ENCODE results near the gene SWSAP1. TPM values are rescaled to one million over a fixed set of nuclear protein-coding genes. Genes with fewer than 3 reads are reported as not detected.

SWSAP1 gene
- total and polyA plus RNA-seq, 2 of the 8 experiments (the other 6 are each of a cell fraction or from before 2014, with no cell fraction given), result 3.1 to 5.2 TPM

DNA sequence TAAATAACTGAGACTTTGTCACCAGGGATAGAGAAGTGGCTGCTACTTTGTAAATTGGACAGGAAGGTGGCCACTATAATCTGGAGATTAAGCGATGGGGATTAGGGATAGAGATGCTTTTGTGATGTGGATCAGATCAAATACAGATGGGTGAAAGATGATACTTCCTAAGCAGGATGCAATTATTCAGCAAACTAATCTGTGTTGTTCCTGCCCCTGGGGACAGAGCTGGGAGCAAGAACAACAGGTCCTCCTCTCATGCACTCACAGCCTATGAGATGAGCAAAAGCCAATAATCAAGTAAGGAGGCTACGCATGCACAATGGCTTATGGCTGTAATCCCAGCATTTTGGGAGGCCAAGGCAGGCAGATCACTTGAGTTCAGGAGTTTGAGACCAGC lies 40.1 kb downstream of the SWSAP1 start:
- no peak overlapping the region for H4K5ac ChIP-seq (ENCODE audit: insufficient read length, low read depth, low read length)
- POLR2A ChIA-PET (ENCODE audit: partially characterized antibody), result no interaction called here
- no peaks in the 10 kb centered on the region; a peak in 1 of 7 replicates for H3K27me3 ChIP-seq (replicated peaks in 1 of 4; ENCODE audit: control insufficient read depth in 3 of 4, extremely low read depth in 1 of 4, insufficient read depth in 3 of 4, low read length in 3 of 4)
- H4K20me1 ChIP-seq (replicated peaks in 1 of 2; ENCODE audit: control insufficient read depth in 1 of 2, insufficient read depth in 2 of 2, low read length in 2 of 2), result peaks cover 0 to 2% of the 10 kb centered on the region in 2 experiments
- no peak overlapping the region for H2BK5ac ChIP-seq (ENCODE audit: low read depth, low read length)
- no peak overlapping the region for H2BK120ac ChIP-seq (replicated peaks; ENCODE audit: low read depth, low read length)
- no peak overlapping the region for H2BK12ac ChIP-seq (ENCODE audit: low read depth, low read length)
- H3K18ac ChIP-seq (ENCODE audit: extremely low read depth, low read length), result no peak overlapping the region
- no peak overlapping the region for H4K91ac ChIP-seq (replicated peaks; ENCODE audit: insufficient read length, low read length)
- H3K79me2 ChIP-seq (ENCODE audit: control insufficient read depth in 1 of 2, insufficient read depth in 2 of 2, low read length in 2 of 2), result no peaks in the 10 kb centered on the region
- no peak overlapping the region for H4K8ac ChIP-seq (ENCODE audit: extremely low read depth, insufficient read depth, low read length)
- H3K4ac ChIP-seq (replicated peaks; ENCODE audit: insufficient read length, low read depth, low read length), result no peak overlapping the region
- no peak overlapping the region for H3K14ac ChIP-seq (ENCODE audit: insufficient read length)
- FAIRE-seq (no peak), DNase-seq (ENCODE audit: low read depth in 1 of 2, low spot score in 2 of 2) (no peak)
- peaks cover 14% of the 10 kb centered on the region; the same call in 1 of the 2 replicates for H3K23me2 ChIP-seq (ENCODE audit: low read depth, low read length)
- H3K4me2 ChIP-seq (ENCODE audit: insufficient read depth in 1 of 2, low read depth in 2 of 2, low read length in 2 of 2), result no peak overlapping the region
- H2BK15ac ChIP-seq (ENCODE audit: low read length), result no peak overlapping the region
- no peak overlapping the region for H3K4me3 ChIP-seq (ENCODE audit: extremely low read depth in 1 of 4, insufficient read depth in 2 of 4, low read depth in 3 of 4, low read length in 4 of 4)
- no peaks in the 10 kb centered on the region for H3K9me3 ChIP-seq (ENCODE audit: insufficient read depth in 2 of 2, low read depth in 1 of 2, low read length in 1 of 2)
- H2AFZ ChIP-seq (ENCODE audit: low read length), result no peak overlapping the region
- TF ChIP-seq KDM4A (IDR thresholded peaks at IDR 0.05; ENCODE audit: low read depth, low read length, severe bottlenecking), result no peak
- no peak for TF ChIP-seq RXRA (IDR thresholded peaks at IDR 0.05; ENCODE audit: insufficient read depth, low read depth, low read length)
- TF ChIP-seq HDAC6 (IDR thresholded peaks at IDR 0.05; ENCODE audit: low read depth, low read length), result no peak
- TF ChIP-seq SAP30 (IDR thresholded peaks at IDR 0.05; ENCODE audit: insufficient read depth, insufficient replicate concordance, low read length), result no peak
- no peak for TF ChIP-seq CHD1 (IDR thresholded peaks at IDR 0.05; ENCODE audit: low read depth, low read length)
- no peak for TF ChIP-seq PHF8 (conservative IDR thresholded peaks at IDR 0.05; ENCODE audit: low read depth, low read length)
- peaks cover 2% of the 10 kb centered on the region; the same call in 1 of the 2 replicates for H3K79me1 ChIP-seq (ENCODE audit: low read depth, low read length)
- peaks cover 0 to 6% (median 0%) of the 10 kb centered on the region in 4 experiments; a peak in 1 of 7 replicates for H3K4me1 ChIP-seq (replicated peaks in 1 of 4; ENCODE audit: control insufficient read depth in 3 of 4, insufficient read depth in 4 of 4, low read length in 3 of 4)
- peaks cover 0 to 3% (median 1%) of the 10 kb centered on the region in 4 experiments; a peak in 3 of 8 replicates for H3K36me3 ChIP-seq (ENCODE audit: control insufficient read depth in 2 of 4, insufficient read depth in 4 of 4, low read length in 3 of 4)
- no peak overlapping the region for H3K56ac ChIP-seq (replicated peaks; ENCODE audit: insufficient read length, low read depth, low read length)
- H2AK5ac ChIP-seq (ENCODE audit: low read depth, low read length), result no peak overlapping the region
- CTCF ChIA-PET (ENCODE audit: partially characterized antibody), result interaction anchor here (13.7 kb wide), 1 partner anchor 33 kb away, joined by 197 read pairs; the partner anchor contains the start of genes EPOR and SWSAP1
- no peak overlapping the region for H3K23ac ChIP-seq (ENCODE audit: insufficient read length)
- 100% methylated on average over 2 of the region's 2 CpGs; no CpG with 5 or more reads in 1 of the 2 experiments for WGBS, 2 experiments (ENCODE audit: extremely low coverage in 1 of 2, insufficient coverage in 1 of 2, insufficient read length in 1 of 2, insufficient replicate concordance in 2 of 2, low coverage in 1 of 2, low lambda C conversion rate in 2 of 2, missing lambda C conversion rate in 1 of 2)
- no peak overlapping the region for H2BK20ac ChIP-seq (ENCODE audit: low read length)
- no peak overlapping the region for H3K9ac ChIP-seq (replicated peaks in 1 of 4; ENCODE audit: extremely low read depth in 1 of 4, low read depth in 3 of 4, low read length in 3 of 4)
- H3K27ac ChIP-seq (ENCODE audit: low read depth, low read length), result no peak overlapping the region
